ENCODE results near the gene CCDC167. TPM values are rescaled to one million over a fixed set of nuclear protein-coding genes. Genes with fewer than 3 reads are reported as not detected.

CCDC167 gene
- total RNA-seq, 1 experiment from 2014 or later: 27.8 TPM

GRCh38 chr6:37544530-37544929 lies 44.8 kb upstream of the CCDC167 start:
- TF ChIP-seq SIN3A (IDR thresholded peaks at IDR 0.05; ENCODE audit: low read depth) (no peak), CBX3 (IDR thresholded peaks at IDR 0.05; ENCODE audit: low read depth) (no peak)
- TF ChIP-seq, protein P1, sequence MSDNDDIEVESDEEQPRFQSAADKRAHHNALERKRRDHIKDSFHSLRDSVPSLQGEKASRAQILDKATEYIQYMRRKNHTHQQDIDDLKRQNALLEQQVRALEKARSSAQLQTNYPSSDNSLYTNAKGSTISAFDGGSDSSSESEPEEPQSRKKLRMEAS (IDR thresholded peaks at IDR 0.05): no peak
- TF ChIP-seq, protein P2, sequence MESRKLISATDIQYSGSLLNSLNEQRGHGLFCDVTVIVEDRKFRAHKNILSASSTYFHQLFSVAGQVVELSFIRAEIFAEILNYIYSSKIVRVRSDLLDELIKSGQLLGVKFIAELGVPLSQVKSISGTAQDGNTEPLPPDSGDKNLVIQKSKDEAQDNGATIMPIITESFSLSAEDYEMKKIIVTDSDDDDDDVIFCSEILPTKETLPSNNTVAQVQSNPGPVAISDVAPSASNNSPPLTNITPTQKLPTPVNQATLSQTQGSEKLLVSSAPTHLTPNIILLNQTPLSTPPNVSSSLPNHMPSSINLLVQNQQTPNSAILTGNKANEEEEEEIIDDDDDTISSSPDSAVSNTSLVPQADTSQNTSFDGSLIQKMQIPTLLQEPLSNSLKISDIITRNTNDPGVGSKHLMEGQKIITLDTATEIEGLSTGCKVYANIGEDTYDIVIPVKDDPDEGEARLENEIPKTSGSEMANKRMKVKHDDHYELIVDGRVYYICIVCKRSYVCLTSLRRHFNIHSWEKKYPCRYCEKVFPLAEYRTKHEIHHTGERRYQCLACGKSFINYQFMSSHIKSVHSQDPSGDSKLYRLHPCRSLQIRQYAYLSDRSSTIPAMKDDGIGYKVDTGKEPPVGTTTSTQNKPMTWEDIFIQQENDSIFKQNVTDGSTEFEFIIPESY (IDR thresholded peaks at IDR 0.05; ENCODE audit: extremely low read depth, insufficient replicate concordance, low read length): no peak
- POLR2A ChIA-PET: no interaction called here
- no peak for DNase-seq (ENCODE audit: low read depth, low spot score)
- RAD21 ChIA-PET (ENCODE audit: low non-redundant PET in 1 of 2, low total read pairs in 2 of 2, uncharacterized antibody in 2 of 2, unreplicated experiment in 2 of 2): no interaction called here
- Histone ChIP-seq H3K9me2 (ENCODE audit: insufficient read depth) (no peaks in the 10 kb centered on the region), H3K27ac (ENCODE audit: low read depth, low read length) (no peak overlapping the region), H2AFZ (ENCODE audit: low read depth, low read length, poor library complexity, severe bottlenecking) (no peak overlapping the region), H4K20me1 (ENCODE audit: insufficient read depth) (no peaks in the 10 kb centered on the region), H3K27me3 (ENCODE audit: insufficient read depth, low read length) (no peaks in the 10 kb centered on the region), H3K79me2 (ENCODE audit: insufficient read depth, low read length) (no peaks in the 10 kb centered on the region), H3K4me2 (ENCODE audit: low read length) (no peak overlapping the region), H3K36me3 (ENCODE audit: control insufficient read depth in 1 of 2, insufficient read depth in 2 of 2, low read length in 2 of 2) (no peaks in the 10 kb centered on the region), H3K9ac (ENCODE audit: low read length) (no peak overlapping the region), H3K4me3 (replicated peaks in 1 of 2; ENCODE audit: low read depth in 1 of 2, low read length in 2 of 2) (no peak overlapping the region), H3K4me1 (ENCODE audit: control insufficient read depth in 1 of 2, insufficient read depth in 2 of 2, low read length in 2 of 2) (peaks cover 0 to 30% of the 10 kb centered on the region in 2 experiments; a peak in 2 of 4 replicates), H3K9me3 (ENCODE audit: control insufficient read depth in 1 of 2, insufficient read depth in 1 of 2, low read depth in 1 of 2, low read length in 2 of 2) (no peaks in the 10 kb centered on the region)
- CTCF ChIA-PET: interaction anchor here (1.0 kb wide), 1 partner anchor 148 kb away, joined by 3 read pairs; no protein-coding TSS in a partner anchor
- ATAC-seq: no peak
- intact Hi-C loops (cut with micrococcal nuclease): no loop called here
- BruUV-seq (replicated peaks): no TSS peak

- TF ChIP-seq EZH2 (IDR thresholded peaks at IDR 0.05): no peak
- TF ChIP-seq POLR2AphosphoS5 (IDR thresholded peaks at IDR 0.05; ENCODE audit: low read depth, low read length): no peak
- TF ChIP-seq FOSL1 (IDR thresholded peaks at IDR 0.05; ENCODE audit: low read depth): no peak
- no peak for TF ChIP-seq ATF3 (IDR thresholded peaks at IDR 0.05)
- TF ChIP-seq CBX3 (IDR thresholded peaks at IDR 0.05; ENCODE audit: low read depth): no peak
- TF ChIP-seq CEBPB (IDR thresholded peaks at IDR 0.05; ENCODE audit: low read depth): no peak
- no peak for TF ChIP-seq ZNF274 (IDR thresholded peaks at IDR 0.05; ENCODE audit: low read depth, low read length)
- TF ChIP-seq, protein P3, sequence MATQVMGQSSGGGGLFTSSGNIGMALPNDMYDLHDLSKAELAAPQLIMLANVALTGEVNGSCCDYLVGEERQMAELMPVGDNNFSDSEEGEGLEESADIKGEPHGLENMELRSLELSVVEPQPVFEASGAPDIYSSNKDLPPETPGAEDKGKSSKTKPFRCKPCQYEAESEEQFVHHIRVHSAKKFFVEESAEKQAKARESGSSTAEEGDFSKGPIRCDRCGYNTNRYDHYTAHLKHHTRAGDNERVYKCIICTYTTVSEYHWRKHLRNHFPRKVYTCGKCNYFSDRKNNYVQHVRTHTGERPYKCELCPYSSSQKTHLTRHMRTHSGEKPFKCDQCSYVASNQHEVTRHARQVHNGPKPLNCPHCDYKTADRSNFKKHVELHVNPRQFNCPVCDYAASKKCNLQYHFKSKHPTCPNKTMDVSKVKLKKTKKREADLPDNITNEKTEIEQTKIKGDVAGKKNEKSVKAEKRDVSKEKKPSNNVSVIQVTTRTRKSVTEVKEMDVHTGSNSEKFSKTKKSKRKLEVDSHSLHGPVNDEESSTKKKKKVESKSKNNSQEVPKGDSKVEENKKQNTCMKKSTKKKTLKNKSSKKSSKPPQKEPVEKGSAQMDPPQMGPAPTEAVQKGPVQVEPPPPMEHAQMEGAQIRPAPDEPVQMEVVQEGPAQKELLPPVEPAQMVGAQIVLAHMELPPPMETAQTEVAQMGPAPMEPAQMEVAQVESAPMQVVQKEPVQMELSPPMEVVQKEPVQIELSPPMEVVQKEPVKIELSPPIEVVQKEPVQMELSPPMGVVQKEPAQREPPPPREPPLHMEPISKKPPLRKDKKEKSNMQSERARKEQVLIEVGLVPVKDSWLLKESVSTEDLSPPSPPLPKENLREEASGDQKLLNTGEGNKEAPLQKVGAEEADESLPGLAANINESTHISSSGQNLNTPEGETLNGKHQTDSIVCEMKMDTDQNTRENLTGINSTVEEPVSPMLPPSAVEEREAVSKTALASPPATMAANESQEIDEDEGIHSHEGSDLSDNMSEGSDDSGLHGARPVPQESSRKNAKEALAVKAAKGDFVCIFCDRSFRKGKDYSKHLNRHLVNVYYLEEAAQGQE (IDR thresholded peaks at IDR 0.05; ENCODE audit: low read depth): no peak
- TF ChIP-seq RAD21 (IDR thresholded peaks at IDR 0.05; ENCODE audit: low read depth): no peak
- no peak for TF ChIP-seq SRF (IDR thresholded peaks at IDR 0.05; ENCODE audit: low read depth)
- TF ChIP-seq, protein P1 (IDR thresholded peaks at IDR 0.05): no peak
- TF ChIP-seq SIN3A (IDR thresholded peaks at IDR 0.05; ENCODE audit: low read depth): no peak
- no peak for TF ChIP-seq EGR1 (IDR thresholded peaks at IDR 0.05; ENCODE audit: low read depth)
- no peak for TF ChIP-seq SP1 (IDR thresholded peaks at IDR 0.05; ENCODE audit: low read depth)
- TF ChIP-seq EZH2phosphoT487 (IDR thresholded peaks at IDR 0.05; ENCODE audit: borderline replicate concordance): no peak
- DNase-seq (ENCODE audit: low read depth, low spot score): no peak
- H3K9ac ChIP-seq (ENCODE audit: low read length): no peak overlapping the region
- no peak overlapping the region for H3K4me3 ChIP-seq (replicated peaks in 1 of 2; ENCODE audit: low read depth in 1 of 2, low read length in 2 of 2)
- no peaks in the 10 kb centered on the region for H3K36me3 ChIP-seq (ENCODE audit: control insufficient read depth in 1 of 2, insufficient read depth in 2 of 2, low read length in 2 of 2)
- CTCF ChIA-PET: no interaction called here
- no peak overlapping the region for H3K27ac ChIP-seq (ENCODE audit: low read depth, low read length)
- RAD21 ChIA-PET (ENCODE audit: low non-redundant PET in 1 of 2, low total read pairs in 2 of 2, uncharacterized antibody in 2 of 2, unreplicated experiment in 2 of 2): no interaction called here
- BruUV-seq (replicated peaks): no TSS peak
- peaks cover 0 to 30% of the 10 kb centered on the region in 2 experiments; a peak in 2 of 4 replicates for H3K4me1 ChIP-seq (ENCODE audit: control insufficient read depth in 1 of 2, insufficient read depth in 2 of 2, low read length in 2 of 2)
- no peaks in the 10 kb centered on the region for H3K9me3 ChIP-seq (ENCODE audit: control insufficient read depth in 1 of 2, insufficient read depth in 1 of 2, low read depth in 1 of 2, low read length in 2 of 2)
- intact Hi-C loops (cut with micrococcal nuclease): no loop called here
- H4K20me1 ChIP-seq (ENCODE audit: insufficient read depth): no peaks in the 10 kb centered on the region
- H3K9me2 ChIP-seq (ENCODE audit: insufficient read depth): no peaks in the 10 kb centered on the region
- no peaks in the 10 kb centered on the region for H3K79me2 ChIP-seq (ENCODE audit: insufficient read depth, low read length)
- ATAC-seq: no peak
- no peaks in the 10 kb centered on the region for H3K27me3 ChIP-seq (ENCODE audit: insufficient read depth, low read length)
- no peak overlapping the region for H3K4me2 ChIP-seq (ENCODE audit: low read length)
- H2AFZ ChIP-seq (ENCODE audit: low read depth, low read length, poor library complexity, severe bottlenecking): no peak overlapping the region
- POLR2A ChIA-PET: no interaction called here
These were observed 43.7 kb upstream of the CCDC167 start for GRCh38 chr6:37543361-37543760.
